ENCODE results near the gene ABI1. TPM values are rescaled to one million over a fixed set of nuclear protein-coding genes. Genes with fewer than 3 reads are reported as not detected.
A peak's percentile ranks its signal among the peaks of the same experiment; 100 is the strongest.

The ABI1 gene
- total RNA-seq, 1 experiment from 2014 or later = 54.6 TPM

- DNase-seq (ENCODE audit: low spot score) = no peak
These were observed 145.6 kb downstream of the ABI1 start for GRCh38 chr10:26715137-26715487.

GRCh38 chr10:26714415-26715136 lies 146.2 kb downstream of the ABI1 start:
- DNase-seq (ENCODE audit: low spot score) = no peak

GRCh38 chr10:26711324-26711723 lies 149.4 kb downstream of the ABI1 start:
- DNase-seq (ENCODE audit: low spot score) = no peak

- DNase-seq (ENCODE audit: low spot score) = no peak
These were observed 153.8 kb downstream of the ABI1 start for GRCh38 chr10:26706936-26707335.

- DNase-seq (ENCODE audit: low spot score) = no peak
These were observed 154.6 kb downstream of the ABI1 start for GRCh38 chr10:26706206-26706605.

- DNase-seq (ENCODE audit: low spot score) = no peak
These were observed 156.8 kb downstream of the ABI1 start for GRCh38 chr10:26703974-26704373.

- DNase-seq (ENCODE audit: low spot score) = no peak
These were observed 157.7 kb downstream of the ABI1 start for GRCh38 chr10:26703096-26703495.

- no peak for DNase-seq (ENCODE audit: low spot score)
These were observed 159.7 kb downstream of the ABI1 start for GRCh38 chr10:26700884-26701630.

- DNase-seq (ENCODE audit: low spot score) = no peak
These were observed 161.1 kb downstream of the ABI1 start for GRCh38 chr10:26699631-26700030.

- no peak for DNase-seq (ENCODE audit: low spot score)
These were observed 161.8 kb downstream of the ABI1 start for GRCh38 chr10:26698909-26699308.

- no peak for DNase-seq (ENCODE audit: low spot score)
These were observed 162.7 kb downstream of the ABI1 start for GRCh38 chr10:26697922-26698608.

- peak; percentile 42 for DNase-seq (ENCODE audit: low spot score)
These were observed 163.4 kb downstream of the ABI1 start, which contains the start of gene PDSS1 for GRCh38 chr10:26697163-26697921. TSS of gene PDSS1 (plus strand) at chr10:26697701. CDS start at chr10:26697712, 11 bp downstream.

GRCh38 chr10:26696786-26697162 lies 164.0 kb downstream of the ABI1 start:
- no peak for DNase-seq (ENCODE audit: low spot score)

Other genes with a start within 250 kb of the ABI1 start
- gene PDSS1, start 163.3 kb downstream of the ABI1 start, total RNA-seq (2014; rRNA removed; shearing (Covaris generic)) = 19.2 and 27.5 TPM in 2 replicates
- 16.6 and 17.1 TPM in 2 replicates for gene ANKRD26, start 239.5 kb upstream of the ABI1 start, total RNA-seq (2014; rRNA removed; shearing (Covaris generic))

All from A172 (cell line).